GM08714 (cell line): ENCODE results near the gene RNF150.
"Not testable (repeated sequence)": the region's sequence is repeated elsewhere in the genome, so short reads cannot be mapped to it uniquely, and the experiment has no call there.

Source experiments
- H3K4me3 ChIP-seq: fragments of 200-500 bp; sonication (Bioruptor generic); 2 replicates; pipeline ENCODE4 v1.5.1; 2014; ENCODE audit warnings: mild to moderate bottlenecking, low read length, inconsistent platforms
- ZNF274 ChIP-seq: IDR thresholded peaks from 2 replicates; pipeline ENCODE4 v1.6.1; 2012; ENCODE audit warnings: mild to moderate bottlenecking, low read depth, low read length

The RNF150 gene

GRCh38 chr4:141133146-141133998 is at the start of gene RNF150:
Gene RNF150, minus strand, starts transcription at chr4:141133469.
- no peak for TF ChIP-seq ZNF274
- H3K4me3 ChIP-seq = peak within 1 kb of the TSS; percentile 52; the same call in 1 of the 2 replicates

GRCh38 chr4:141180991-141181761 is 47.9 kb upstream of the RNF150 start:
- TF ChIP-seq ZNF274 = no peak

GRCh38 chr4:141179474-141180373 is 46.5 kb upstream of the RNF150 start:
- no peak overlapping the region for H3K4me3 ChIP-seq
- no peak for TF ChIP-seq ZNF274

More at GRCh38 chr4:141180991-141181761, 47.9 kb upstream of the RNF150 start:
- no peak overlapping the region for H3K4me3 ChIP-seq

GRCh38 chr4:141177171-141177570 is 43.9 kb upstream of the RNF150 start:
- no peak overlapping the region for H3K4me3 ChIP-seq
- TF ChIP-seq ZNF274 = no peak

- H3K4me3 ChIP-seq = no peak overlapping the region
- TF ChIP-seq ZNF274 = no peak
Measured at GRCh38 chr4:141174457-141174856, 41.2 kb upstream of the RNF150 start.

GRCh38 chr4:141170671-141171070 is 37.4 kb upstream of the RNF150 start:
- TF ChIP-seq ZNF274 = no peak
- H3K4me3 ChIP-seq = no peak overlapping the region

GRCh38 chr4:141169391-141169790 is 36.1 kb upstream of the RNF150 start:
- TF ChIP-seq ZNF274 = no peak
- H3K4me3 ChIP-seq = no peak overlapping the region

GRCh38 chr4:141165001-141165400 is 31.7 kb upstream of the RNF150 start:
- H3K4me3 ChIP-seq = not testable (repeated sequence)

GRCh38 chr4:141159027-141159426 is 25.8 kb upstream of the RNF150 start:
- no peak for TF ChIP-seq ZNF274
- H3K4me3 ChIP-seq = no peak overlapping the region

GRCh38 chr4:141158219-141158618 is 24.9 kb upstream of the RNF150 start:
- TF ChIP-seq ZNF274 = no peak
- no peak overlapping the region for H3K4me3 ChIP-seq

- no peak overlapping the region for H3K4me3 ChIP-seq
- TF ChIP-seq ZNF274 = no peak
Measured at GRCh38 chr4:141155586-141155985, 22.3 kb upstream of the RNF150 start.

- no peak for TF ChIP-seq ZNF274
- H3K4me3 ChIP-seq = no peak overlapping the region
Measured at GRCh38 chr4:141154725-141155124, 21.5 kb upstream of the RNF150 start.

- no peak overlapping the region for H3K4me3 ChIP-seq
- TF ChIP-seq ZNF274 = no peak
Measured at GRCh38 chr4:141153751-141154510, 20.7 kb upstream of the RNF150 start.
